ENCODE data around the gene CACNA2D3. TPM values are rescaled to one million over a fixed set of nuclear protein-coding genes. Genes with fewer than 3 reads are reported as not detected.

Gene CACNA2D3
- total RNA-seq, 1 experiment from 2014 or later: 0.59 TPM

- ChIA-PET POLR2A (ENCODE audit: unreplicated experiment) (no interaction called here), CTCF (no interaction called here)
- BruUV-seq (replicated peaks): no TSS peak
Measured at GRCh38 chr3:54670201-54671000, 548.0 kb downstream of the CACNA2D3 start.

DNA sequence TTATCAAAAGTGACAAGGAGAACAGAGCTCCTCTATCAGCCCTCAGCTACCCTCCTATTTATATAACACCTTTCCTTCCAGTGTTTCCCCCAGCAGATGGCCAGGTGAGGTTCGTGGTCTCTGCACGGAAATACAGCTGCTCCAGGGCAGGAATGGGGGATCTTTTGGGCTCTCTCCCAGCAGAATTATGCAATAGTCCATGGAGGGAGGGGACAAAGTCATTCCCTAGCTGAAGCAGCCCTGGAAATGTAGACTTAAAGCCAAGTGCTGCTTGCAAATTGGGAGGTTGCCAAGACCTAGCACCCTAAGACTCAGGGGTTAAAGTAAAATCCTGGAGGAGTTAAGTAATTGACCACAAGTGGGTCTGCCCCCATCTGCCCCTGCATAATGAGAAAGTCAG lies 549.2 kb downstream of the CACNA2D3 start:
- BruUV-seq (replicated peaks): no TSS peak
- H3K4me1 ChIP-seq (replicated peaks; ENCODE audit: insufficient read depth): no peaks in the 10 kb centered on the region
- no peaks in the 10 kb centered on the region for H3K79me2 ChIP-seq (ENCODE audit: low read depth)
- 0 out of 2 replicates have a peak, but pooled peaks cover 3% of the 10 kb centered on the region for H3K27me3 ChIP-seq (ENCODE audit: insufficient read depth, low read depth)
- H3K4me2 ChIP-seq: no peak overlapping the region
- no peak for DNase-seq
- H4K20me1 ChIP-seq (ENCODE audit: insufficient read depth): no peaks in the 10 kb centered on the region
- ChIA-PET CTCF (no interaction called here), POLR2A (ENCODE audit: unreplicated experiment) (no interaction called here)
- no peaks in the 10 kb centered on the region for H3F3A ChIP-seq (ENCODE audit: insufficient read depth, low read depth)
- H3K9me2 ChIP-seq (ENCODE audit: insufficient read depth): no peaks in the 10 kb centered on the region
- no peak overlapping the region for H2AFZ ChIP-seq
- intact Hi-C loops (cut with micrococcal nuclease; ENCODE audit: unreplicated experiment): no loop called here
- TF ChIP-seq EZH2 (IDR thresholded peaks at IDR 0.05; ENCODE audit: low read depth): no peak
- TF ChIP-seq, protein P1, sequence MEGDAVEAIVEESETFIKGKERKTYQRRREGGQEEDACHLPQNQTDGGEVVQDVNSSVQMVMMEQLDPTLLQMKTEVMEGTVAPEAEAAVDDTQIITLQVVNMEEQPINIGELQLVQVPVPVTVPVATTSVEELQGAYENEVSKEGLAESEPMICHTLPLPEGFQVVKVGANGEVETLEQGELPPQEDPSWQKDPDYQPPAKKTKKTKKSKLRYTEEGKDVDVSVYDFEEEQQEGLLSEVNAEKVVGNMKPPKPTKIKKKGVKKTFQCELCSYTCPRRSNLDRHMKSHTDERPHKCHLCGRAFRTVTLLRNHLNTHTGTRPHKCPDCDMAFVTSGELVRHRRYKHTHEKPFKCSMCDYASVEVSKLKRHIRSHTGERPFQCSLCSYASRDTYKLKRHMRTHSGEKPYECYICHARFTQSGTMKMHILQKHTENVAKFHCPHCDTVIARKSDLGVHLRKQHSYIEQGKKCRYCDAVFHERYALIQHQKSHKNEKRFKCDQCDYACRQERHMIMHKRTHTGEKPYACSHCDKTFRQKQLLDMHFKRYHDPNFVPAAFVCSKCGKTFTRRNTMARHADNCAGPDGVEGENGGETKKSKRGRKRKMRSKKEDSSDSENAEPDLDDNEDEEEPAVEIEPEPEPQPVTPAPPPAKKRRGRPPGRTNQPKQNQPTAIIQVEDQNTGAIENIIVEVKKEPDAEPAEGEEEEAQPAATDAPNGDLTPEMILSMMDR (conservative IDR thresholded peaks at IDR 0.05): no peak
- no peak overlapping the region for H3K27ac ChIP-seq
- no peaks in the 10 kb centered on the region for H3K36me3 ChIP-seq (ENCODE audit: low read depth)
- H3K9me3 ChIP-seq (ENCODE audit: insufficient read depth, low read depth): no peaks in the 10 kb centered on the region
- H3K4me3 ChIP-seq: no peak overlapping the region

More at GRCh38 chr3:54670201-54671000, 548.0 kb downstream of the CACNA2D3 start:
- TF ChIP-seq EZH2 (IDR thresholded peaks at IDR 0.05; ENCODE audit: low read depth): no peak
- TF ChIP-seq, protein P1 (conservative IDR thresholded peaks at IDR 0.05): no peak
- no peaks in the 10 kb centered on the region for H3F3A ChIP-seq (ENCODE audit: insufficient read depth, low read depth)
- H3K9me2 ChIP-seq (ENCODE audit: insufficient read depth): no peaks in the 10 kb centered on the region
- no peaks in the 10 kb centered on the region for H3K9me3 ChIP-seq (ENCODE audit: insufficient read depth, low read depth)
- no peak overlapping the region for H3K27ac ChIP-seq
- no peaks in the 10 kb centered on the region for H4K20me1 ChIP-seq (ENCODE audit: insufficient read depth)
- no peaks in the 10 kb centered on the region for H3K36me3 ChIP-seq (ENCODE audit: low read depth)
- H3K27me3 ChIP-seq (ENCODE audit: insufficient read depth, low read depth): 0 out of 2 replicates have a peak, but pooled peaks cover 4% of the 10 kb centered on the region
- intact Hi-C loops (cut with micrococcal nuclease; ENCODE audit: unreplicated experiment): no loop called here
- DNase-seq: no peak
- H3K4me2 ChIP-seq: no peak overlapping the region
- H3K4me3 ChIP-seq: no peak overlapping the region
- no peaks in the 10 kb centered on the region for H3K79me2 ChIP-seq (ENCODE audit: low read depth)
- H2AFZ ChIP-seq: no peak overlapping the region
- no peaks in the 10 kb centered on the region for H3K4me1 ChIP-seq (replicated peaks; ENCODE audit: insufficient read depth)

DNA sequence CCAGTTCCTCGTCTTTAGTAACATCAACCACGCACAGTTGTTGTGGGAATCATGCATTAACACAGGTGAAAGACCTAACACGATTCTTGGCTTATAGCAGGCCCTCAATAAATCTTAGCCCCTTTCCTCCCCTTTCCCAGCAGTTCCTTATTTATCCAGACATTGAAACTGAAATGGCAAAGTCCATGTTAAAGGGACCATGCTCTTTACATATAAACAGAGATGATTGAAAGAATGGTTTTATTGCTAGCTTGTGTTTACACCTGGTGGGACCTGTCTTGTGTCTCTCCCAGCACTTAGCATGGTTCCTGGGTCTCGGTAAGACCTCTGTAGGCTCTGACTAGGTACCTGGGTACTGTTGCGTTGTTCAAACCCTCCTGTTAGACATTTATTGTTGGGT lies 553.7 kb downstream of the CACNA2D3 start:
- CTCF ChIA-PET: no interaction called here
- no peaks in the 10 kb centered on the region for H4K20me1 ChIP-seq (ENCODE audit: insufficient read depth)
- intact Hi-C loops (cut with micrococcal nuclease; ENCODE audit: unreplicated experiment): no loop called here
- no peaks in the 10 kb centered on the region for H3K79me2 ChIP-seq (ENCODE audit: low read depth)
- H3K9me3 ChIP-seq (ENCODE audit: insufficient read depth, low read depth): no peaks in the 10 kb centered on the region
- no peak for DNase-seq
- no peaks in the 10 kb centered on the region for H3K9me2 ChIP-seq (ENCODE audit: insufficient read depth)
- H2AFZ ChIP-seq: no peak overlapping the region
- H3K4me1 ChIP-seq (replicated peaks; ENCODE audit: insufficient read depth): no peaks in the 10 kb centered on the region
- no peak overlapping the region for H3K4me3 ChIP-seq
- H3K4me2 ChIP-seq: no peak overlapping the region
- no peaks in the 10 kb centered on the region for H3F3A ChIP-seq (ENCODE audit: insufficient read depth, low read depth)
- H3K27ac ChIP-seq: no peak overlapping the region
- no TSS peak for BruUV-seq (replicated peaks)
- no peaks in the 10 kb centered on the region for H3K27me3 ChIP-seq (ENCODE audit: insufficient read depth, low read depth)
- POLR2A ChIA-PET (ENCODE audit: unreplicated experiment): no interaction called here
- H3K36me3 ChIP-seq (ENCODE audit: low read depth): no peaks in the 10 kb centered on the region
- no peak for TF ChIP-seq EZH2 (IDR thresholded peaks at IDR 0.05; ENCODE audit: low read depth)
- TF ChIP-seq, protein P1 (conservative IDR thresholded peaks at IDR 0.05): no peak

All from PC-9 (cell line).